Endothelial cell of umbilical vein (primary cell): Measurements from ENCODE around the gene WSB2. TPM values are rescaled to one million over a fixed set of nuclear protein-coding genes. Genes with fewer than 3 reads are reported as not detected.

Experiments used
- Bru-seq: library from RNA; stranded (reverse); fragments of 400-500 nt; gene quantifications from one replicate; lab custom pipeline; 2021; lab: Mats Ljungman, UMichigan
- BruChase-seq, 2 experiments: library from RNA; stranded (reverse); fragments of 400-500 nt; gene quantifications; one replicate each; lab custom pipeline; 2021; lab: Mats Ljungman, UMichigan
- BruUV-seq: library from RNA; stranded (reverse); fragments of 400-500 nt; replicated peaks from 2 replicates; lab custom pipeline; 2021; lab: Mats Ljungman, UMichigan
- CTCF ChIA-PET: fragments of 300-600, 350-600 bp; sonication (Branson Sonifier 250); formaldehyde crosslinking; loops from one replicate; lab custom pipeline; 2021; ENCODE audit warnings: antibody characterized with exemption, inconsistent platforms; lab: Charles Lee
- POLR2A ChIA-PET: fragments of 300-600, 350-600 bp; sonication (Branson Sonifier 250); formaldehyde crosslinking; loops from one replicate; lab custom pipeline; 2021; ENCODE audit warnings: antibody characterized with exemption, inconsistent platforms; lab: Charles Lee
- DNase-seq: peaks from one replicate; pipeline ENCODE4 v3.0.0-alpha.2; 2011; ENCODE audit warnings: low read depth, low spot score
- FAIRE-seq: peaks from 2 replicates; lab custom pipeline; 2011; peaks lifted over from hg19 to GRCh38; lab: Jason Lieb, UNC
- H2AFZ ChIP-seq: 2 replicates; pipeline ENCODE4 v1.6.0; 2012; ENCODE audit warnings: low read depth, low read length, control low read depth, inconsistent platforms
- H3K27ac ChIP-seq: 2 replicates; pipeline ENCODE4 v1.5.1; 2011; ENCODE audit warnings: low read depth, mild to moderate bottlenecking, control low read depth, low read length, moderate library complexity; ENCODE audit not compliant: insufficient read depth
- H3K27me3 ChIP-seq, 2 experiments: 2 replicates each; pipeline versions ENCODE4 v1.6.0 to v1.6.1; 2011; ENCODE audit warnings: low read length in 2 of 2, mixed read lengths in 1 of 2; ENCODE audit not compliant: control insufficient read depth in 2 of 2, insufficient read depth in 2 of 2
- H3K36me3 ChIP-seq, 2 experiments: 2 replicates in 1 of 2; 3 replicates in 1 of 2; pipeline ENCODE4 v1.5.1; 2011; ENCODE audit warnings: low read length in 2 of 2, mild to moderate bottlenecking in 1 of 2, moderate library complexity in 1 of 2; ENCODE audit not compliant: control insufficient read depth in 2 of 2, insufficient read depth in 2 of 2; ENCODE audit errors: extremely low read depth in 1 of 2
- H3K4me1 ChIP-seq: 3 replicates; pipeline ENCODE4 v1.5.1; 2011; ENCODE audit warnings: mild to moderate bottlenecking, low read length; ENCODE audit not compliant: control insufficient read depth, insufficient read depth; ENCODE audit errors: extremely low read depth
- H3K4me2 ChIP-seq: 2 replicates; pipeline ENCODE4 v1.6.1; 2011; ENCODE audit warnings: low read length, control low read depth, mixed read lengths; ENCODE audit not compliant: insufficient read depth
- H3K4me3 ChIP-seq, 3 experiments: fragments of 200-600 bp in 1 of 3; sonication (generic), shearing (Covaris generic) in 1 of 3; replicated peaks in 1 of 3; 2 replicates each; pipeline ENCODE4 v1.5.1; 2011 to 2016; ENCODE audit warnings: control low read depth in 3 of 3, low read length in 3 of 3, mild to moderate bottlenecking in 2 of 3, inconsistent platforms in 1 of 3, low read depth in 1 of 3, moderate library complexity in 1 of 3; ENCODE audit not compliant: insufficient read depth in 1 of 3
- H3K79me2 ChIP-seq: 2 replicates; pipeline ENCODE4 v1.6.0; 2012; ENCODE audit warnings: low read length, inconsistent platforms; ENCODE audit not compliant: control insufficient read depth, insufficient read depth
- H3K9ac ChIP-seq: replicated peaks from 2 replicates; pipeline ENCODE3; 2011; ENCODE audit warnings: low read length, control low read depth; ENCODE audit not compliant: insufficient read depth; ENCODE audit errors: extremely low read depth
- H3K9me1 ChIP-seq: replicated peaks from 3 replicates; pipeline ENCODE4 v1.6.0; 2011; ENCODE audit warnings: mild to moderate bottlenecking, low read length; ENCODE audit not compliant: control insufficient read depth, insufficient read depth; ENCODE audit errors: extremely low read depth
- H3K9me3 ChIP-seq: replicated peaks from 2 replicates; pipeline ENCODE4 v1.5.1; 2012; ENCODE audit warnings: low read length, inconsistent platforms; ENCODE audit not compliant: control insufficient read depth, insufficient read depth
- H4K20me1 ChIP-seq: replicated peaks from 2 replicates; pipeline ENCODE3; 2011; ENCODE audit warnings: mild to moderate bottlenecking, low read length; ENCODE audit not compliant: control insufficient read depth, insufficient read depth; ENCODE audit errors: extremely low read depth
- dilution Hi-C: fragments of 300-500 bp; cut with MboI; formaldehyde crosslinking; loops from one replicate; pipeline ENCODE4 v1.15.0; 2019; ENCODE audit warnings: low sequenced_read_pairs; ENCODE audit not compliant: extremely low pct_ligation_motif_present
- intact Hi-C: fragments of 100-400 bp; cut with micrococcal nuclease; formaldehyde crosslinking; loops from one replicate; pipeline ENCODE4 v1.10.0; 2022
- long read RNA-seq: library from polyadenylated mRNA; stranded (forward); transcript quantifications from one replicate; pipeline ENCODE4 v2.0.0, GENCODE V29; 2021
- polyA minus RNA-seq, 3 experiments: library from RNA; depleted of rRNA, polyadenylated mRNA; stranded (reverse); fragments of >200 nt; gene quantifications; 1 replicate in 1 of 3; 2 replicates in 2 of 3; pipeline ENCODE4 v1.2.3, GENCODE V29; 2011
- polyA plus RNA-seq, 4 experiments: library from polyadenylated mRNA; depleted of rRNA in 3 of 4; stranded (reverse) in 3 of 4; unstranded in 1 of 4; fragments of >200 nt; gene quantifications; 2 replicates each; pipeline versions ENCODE4 v1.2.1 to v1.2.3, GENCODE V29; 2011 to 2012; ENCODE audit warnings: missing spikeins in 1 of 4
- total RNA-seq: library from RNA; stranded (reverse); gene quantifications from 2 replicates; pipeline ENCODE4 v1.2.3, GENCODE V29; 2021
- TF ChIP-seq, protein P1 (sequence below): IDR thresholded peaks from 2 replicates; pipeline ENCODE4 v1.6.1; 2011; ENCODE audit not compliant: insufficient read depth, insufficient read length
- TF ChIP-seq, protein P2 (sequence below), 2 donors: IDR thresholded peaks; 1 replicate in 1 of 2; 2 replicates in 1 of 2; pipeline ENCODE4 v1.5.1; 2011; ENCODE audit warnings: low read length in 2 of 2, mild to moderate bottlenecking in 2 of 2, moderate library complexity in 2 of 2, control low read depth in 1 of 2, inconsistent platforms in 1 of 2, low read depth in 1 of 2; ENCODE audit not compliant: insufficient read depth in 1 of 2; ENCODE audit errors: extremely low read depth in 1 of 2

The WSB2 gene
- total RNA-seq (73.6 and 85.3 TPM in 2 replicates), polyA plus RNA-seq (107 and 108 TPM in 2 replicates), polyA minus RNA-seq (230 and 342 TPM in 2 replicates), Bru-seq, nascent RNA (percentile 77 among the genes with signal in this experiment), BruChase-seq, experiment 1, labeled RNA remaining after a 6-hour chase (percentile 94 among the genes with signal in this experiment), BruChase-seq, experiment 2, labeled RNA remaining after a 2-hour chase (percentile 84 among the genes with signal in this experiment)
- polyA plus RNA-seq (2011; cell fraction: cytosol; rRNA removed) = 99.3 and 105 TPM in 2 replicates
- 48.1 and 56.3 TPM in 2 replicates for polyA plus RNA-seq (2011; cell fraction: nucleus; rRNA removed)
- 60.1 and 66.7 TPM in 2 replicates for polyA plus RNA-seq (2012)
- 61.2 TPM for polyA minus RNA-seq (2011; cell fraction: cytosol; rRNA and poly(A)+ RNA removed)
- polyA minus RNA-seq (2011; cell fraction: nucleus; rRNA and poly(A)+ RNA removed) = 40.9 and 53.3 TPM in 2 replicates
- long read RNA-seq, transcript WSB2-201 (9 exons, 2,646 nt) = major isoform, 245 of 301 reads
- long read RNA-seq, transcript WSB2-203 (8 exons, 1,328 nt) = minor isoform, 5 of 301 reads
- long read RNA-seq, partial matches to known transcripts = 34 of 301 reads
- long read RNA-seq, other reads (novel, unspliced or antisense) = 14 of 301 reads

DNA sequence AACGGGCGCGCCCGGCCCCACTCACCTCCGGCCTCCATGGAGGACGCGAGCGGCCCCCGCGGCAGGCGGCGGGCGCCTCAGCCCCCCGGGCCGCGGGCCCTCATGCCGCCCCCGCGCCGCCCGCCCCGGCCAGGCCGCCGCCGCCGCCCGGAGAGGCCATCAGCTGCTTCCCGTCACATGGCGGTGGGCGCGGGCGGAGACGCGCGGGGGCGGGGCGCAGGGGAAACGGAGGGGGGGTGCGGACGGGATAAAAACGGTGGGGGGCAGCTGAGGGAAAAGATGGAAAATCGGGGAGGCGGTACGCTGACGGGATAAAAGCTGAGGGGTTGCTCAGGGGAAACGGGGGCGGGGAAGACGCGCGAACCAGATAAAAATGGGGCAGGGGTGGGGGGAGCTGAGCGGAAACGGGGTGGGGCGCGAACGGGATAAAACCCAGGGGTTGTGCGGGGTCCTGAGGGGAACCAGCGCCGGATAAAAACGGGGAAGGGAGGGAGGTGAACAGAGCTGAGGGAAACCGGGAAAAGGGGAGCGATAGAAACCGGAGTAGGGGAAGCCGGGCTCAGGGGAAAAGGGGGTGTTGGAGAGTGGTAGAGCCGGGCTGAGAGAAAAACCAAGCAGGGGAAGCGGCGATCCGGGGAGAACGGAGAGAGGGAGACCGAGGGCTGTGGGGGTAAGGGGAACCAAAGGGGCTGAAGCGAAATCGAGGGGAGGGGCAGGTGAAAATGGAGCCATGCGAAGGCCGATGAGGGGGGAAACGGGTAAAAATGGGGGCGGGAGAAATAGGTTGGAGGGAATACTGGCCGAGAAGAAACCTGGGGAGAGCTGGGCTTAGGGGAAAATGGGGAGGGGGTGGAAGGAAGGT, at the start of gene WSB2:
Gene WSB2, minus strand, starts transcription at position 169 of the 862 bp plus-strand sequence. Its CDS starts 131 bp downstream, at position 38.
- dilution Hi-C loops = no loop called here

More for the DNA sequence above, at the start of gene WSB2:
- peaks cover 28% of the 10 kb centered on the region for H3K79me2 ChIP-seq
- H3K27me3 ChIP-seq = no peaks in the 10 kb centered on the region
- FAIRE-seq (no peak), DNase-seq (peak; percentile 64)
- H3K36me3 ChIP-seq = peaks cover 0 to 3% of the 10 kb centered on the region in 2 experiments
- CTCF ChIA-PET = interaction anchor here (1.0 to 2.3 kb wide), 7 partner anchors 26 to 186 kb away, joined by 3 to 7 read pairs (median 4); partner anchors contain the start of genes PEBP1 and RFC5
- peaks cover 17% of the 10 kb centered on the region for H3K4me1 ChIP-seq
- no TSS peak for BruUV-seq
- no peaks in the 10 kb centered on the region for H3K9me1 ChIP-seq
- POLR2A ChIA-PET = no interaction called here
- H2AFZ ChIP-seq = peak within 1 kb of the TSS; percentile 83
- peak within 1 kb of the TSS; percentile 61 to 99 (median 81) for H3K4me3 ChIP-seq
- H3K9ac ChIP-seq = peak within 1 kb of the TSS; percentile 96
- intact Hi-C loops = loop anchor here (1.0 kb wide), 2 partner anchors 43 to 45 kb away; partner anchors contain the start of genes RFC5 and VSIG10
- peak within 1 kb of the TSS; percentile 97 for H3K4me2 ChIP-seq
- no peaks in the 10 kb centered on the region for H4K20me1 ChIP-seq
- peak within 1 kb of the TSS; percentile 89 for H3K27ac ChIP-seq
- H3K9me3 ChIP-seq = no peaks in the 10 kb centered on the region
- TF ChIP-seq, protein P1, sequence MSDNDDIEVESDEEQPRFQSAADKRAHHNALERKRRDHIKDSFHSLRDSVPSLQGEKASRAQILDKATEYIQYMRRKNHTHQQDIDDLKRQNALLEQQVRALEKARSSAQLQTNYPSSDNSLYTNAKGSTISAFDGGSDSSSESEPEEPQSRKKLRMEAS = no peak
- TF ChIP-seq, protein P2, sequence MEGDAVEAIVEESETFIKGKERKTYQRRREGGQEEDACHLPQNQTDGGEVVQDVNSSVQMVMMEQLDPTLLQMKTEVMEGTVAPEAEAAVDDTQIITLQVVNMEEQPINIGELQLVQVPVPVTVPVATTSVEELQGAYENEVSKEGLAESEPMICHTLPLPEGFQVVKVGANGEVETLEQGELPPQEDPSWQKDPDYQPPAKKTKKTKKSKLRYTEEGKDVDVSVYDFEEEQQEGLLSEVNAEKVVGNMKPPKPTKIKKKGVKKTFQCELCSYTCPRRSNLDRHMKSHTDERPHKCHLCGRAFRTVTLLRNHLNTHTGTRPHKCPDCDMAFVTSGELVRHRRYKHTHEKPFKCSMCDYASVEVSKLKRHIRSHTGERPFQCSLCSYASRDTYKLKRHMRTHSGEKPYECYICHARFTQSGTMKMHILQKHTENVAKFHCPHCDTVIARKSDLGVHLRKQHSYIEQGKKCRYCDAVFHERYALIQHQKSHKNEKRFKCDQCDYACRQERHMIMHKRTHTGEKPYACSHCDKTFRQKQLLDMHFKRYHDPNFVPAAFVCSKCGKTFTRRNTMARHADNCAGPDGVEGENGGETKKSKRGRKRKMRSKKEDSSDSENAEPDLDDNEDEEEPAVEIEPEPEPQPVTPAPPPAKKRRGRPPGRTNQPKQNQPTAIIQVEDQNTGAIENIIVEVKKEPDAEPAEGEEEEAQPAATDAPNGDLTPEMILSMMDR (IDR thresholded peaks at IDR 0.05; ENCODE audit: extremely low read depth in 1 of 2, insufficient read depth in 1 of 2, low read depth in 1 of 2, low read length in 2 of 2) = no peak
